GM18502 (cell line): ENCODE data around the gene PNMT.

Experiments
- ATAC-seq: cut with Tn5 transposase; IDR thresholded peaks from one replicate; pipeline ENCODE4 v1.9.1; 2021; ENCODE audit warnings: mild to moderate bottlenecking; ENCODE audit not compliant: unreplicated experiment, poor library complexity

PNMT gene

DNA sequence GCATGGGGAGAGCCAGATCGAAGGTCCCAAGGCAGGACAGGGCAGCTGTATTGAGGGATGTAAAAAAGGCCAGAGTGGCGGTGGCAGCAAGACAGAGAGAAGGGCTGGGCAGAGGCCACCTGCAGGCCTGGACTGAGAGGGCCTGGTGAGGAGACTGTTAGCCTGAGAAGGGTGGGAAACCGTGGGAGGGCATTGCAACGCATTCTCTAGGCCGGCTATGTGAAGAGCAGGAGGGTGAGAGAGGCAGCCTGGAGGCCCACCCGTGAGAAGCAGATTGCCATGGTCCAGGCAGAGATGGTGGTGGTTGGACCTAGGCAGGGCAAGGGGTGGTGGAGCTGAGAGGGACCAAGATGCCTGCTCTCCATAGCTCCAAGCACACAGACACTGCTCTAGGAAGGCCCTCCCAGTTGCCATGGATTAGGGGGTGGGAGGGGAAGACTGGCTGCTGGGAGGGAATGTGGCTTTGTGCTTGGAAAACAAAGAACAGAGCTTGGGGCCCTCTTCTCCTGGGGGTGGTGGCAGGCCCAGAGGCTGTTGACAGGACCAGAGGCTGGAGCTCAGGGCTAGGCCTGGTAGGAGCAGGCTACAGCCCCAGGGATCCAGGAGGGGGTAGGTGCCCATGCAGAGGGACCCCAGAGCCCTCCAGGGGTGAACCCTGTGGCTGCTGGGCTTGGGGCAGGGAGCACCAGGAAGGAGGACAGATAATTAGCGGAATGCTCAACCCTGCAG lies 15.5 kb upstream of the PNMT start:
- no peak for ATAC-seq

DNA sequence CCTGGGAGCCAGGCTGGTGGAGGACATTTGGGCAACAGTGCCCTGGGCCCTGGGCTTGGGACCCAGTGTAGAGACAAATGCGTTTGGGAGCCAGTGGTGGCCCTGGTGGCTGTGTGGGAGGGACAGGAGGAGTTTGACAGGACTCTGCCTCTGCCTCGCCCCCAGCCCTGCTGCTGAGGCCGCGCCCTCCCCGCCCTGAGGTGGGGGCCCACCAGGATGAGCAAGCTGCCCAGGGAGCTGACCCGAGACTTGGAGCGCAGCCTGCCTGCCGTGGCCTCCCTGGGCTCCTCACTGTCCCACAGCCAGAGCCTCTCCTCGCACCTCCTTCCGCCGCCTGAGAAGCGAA lies 15.0 kb upstream of the PNMT start:
- ATAC-seq: no peak

DNA sequence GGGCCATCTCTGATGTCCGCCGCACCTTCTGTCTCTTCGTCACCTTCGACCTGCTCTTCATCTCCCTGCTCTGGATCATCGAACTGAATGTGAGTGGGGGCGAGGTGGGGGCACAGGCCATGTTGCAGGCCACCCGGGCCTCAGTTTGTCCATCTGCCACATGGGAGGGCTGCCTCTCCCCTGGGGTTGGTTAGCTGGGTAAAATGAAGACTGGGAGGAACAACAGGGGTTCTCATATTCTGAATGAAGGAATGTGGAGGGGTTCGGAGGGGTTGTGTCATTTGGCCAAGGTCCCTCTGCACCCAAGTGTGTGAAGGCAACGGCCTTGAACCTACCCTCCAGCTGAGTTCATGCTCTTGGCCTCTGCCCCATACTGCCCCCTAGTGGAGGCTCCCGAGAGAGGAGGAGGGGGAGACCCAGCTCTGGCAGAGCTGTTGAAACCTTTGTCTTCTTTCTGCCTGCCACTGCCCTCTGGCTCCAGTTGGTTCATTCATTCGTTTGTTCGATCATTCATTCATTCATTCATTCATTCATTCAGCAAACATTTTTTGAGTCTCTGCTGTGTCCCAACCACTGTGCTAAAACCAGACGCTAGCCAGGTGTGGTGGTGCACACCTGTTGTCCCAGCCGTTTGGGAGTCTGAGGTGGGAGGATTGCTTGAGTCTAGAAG lies 14.5 kb upstream of the PNMT start:
- no peak for ATAC-seq

DNA sequence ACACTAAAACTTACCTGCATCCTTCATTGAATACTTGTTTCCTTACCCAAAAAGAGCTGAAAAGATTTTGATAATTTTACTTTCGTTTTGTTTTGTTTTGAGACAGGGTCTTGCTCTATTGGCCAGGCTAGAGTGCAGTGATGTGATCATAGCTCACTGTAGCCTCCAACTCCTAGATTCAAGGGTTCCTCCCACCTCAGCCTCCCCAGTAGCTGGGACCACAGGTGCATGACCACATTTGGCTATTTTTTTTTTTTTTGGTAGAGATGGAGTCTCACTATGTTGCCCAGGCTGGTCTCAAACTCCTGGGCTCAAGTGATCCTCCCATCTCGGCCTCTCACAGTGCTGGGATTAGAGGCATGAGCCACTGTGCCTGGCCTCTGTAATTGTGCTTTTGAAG lies 13.1 kb upstream of the PNMT start:
- no peak for ATAC-seq

DNA sequence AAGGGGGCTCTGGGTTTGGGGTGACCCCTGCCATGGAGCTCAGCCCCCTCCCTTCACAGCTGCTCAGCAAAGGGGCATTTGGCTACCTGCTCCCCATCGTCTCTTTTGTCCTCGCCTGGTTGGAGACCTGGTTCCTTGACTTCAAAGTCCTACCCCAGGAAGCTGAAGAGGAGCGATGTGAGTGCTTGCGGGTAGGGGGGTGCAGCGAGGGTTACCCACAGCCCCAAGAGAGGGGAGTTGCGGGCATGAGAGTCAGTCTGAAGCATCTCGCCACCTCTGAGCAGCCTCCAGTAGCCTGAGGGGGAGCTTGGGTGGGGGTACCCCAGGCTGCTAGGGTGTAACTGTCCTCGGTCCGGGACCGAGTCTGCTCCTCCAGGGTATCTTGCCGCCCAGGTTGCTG lies 9.9 kb upstream of the PNMT start:
- no peak for ATAC-seq

DNA sequence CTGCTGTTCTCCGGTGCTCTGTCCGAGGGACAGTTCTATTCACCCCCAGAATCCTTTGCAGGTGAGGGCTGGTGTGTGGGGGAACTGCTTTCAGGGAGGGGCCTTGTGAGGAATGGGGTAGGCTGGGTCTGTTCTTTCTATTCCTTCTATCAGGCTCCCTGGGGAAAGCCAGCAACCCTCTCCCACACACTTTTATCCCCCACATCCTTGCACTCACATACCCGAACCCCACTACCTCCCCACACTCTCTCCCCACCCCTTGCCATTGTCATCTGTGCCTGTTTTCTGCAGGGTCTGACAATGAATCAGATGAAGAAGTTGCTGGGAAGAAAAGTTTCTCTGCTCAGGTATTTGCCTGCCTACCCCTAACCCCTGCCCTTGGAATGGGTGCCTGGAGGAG lies 9.5 kb upstream of the PNMT start:
- ATAC-seq: no peak

DNA sequence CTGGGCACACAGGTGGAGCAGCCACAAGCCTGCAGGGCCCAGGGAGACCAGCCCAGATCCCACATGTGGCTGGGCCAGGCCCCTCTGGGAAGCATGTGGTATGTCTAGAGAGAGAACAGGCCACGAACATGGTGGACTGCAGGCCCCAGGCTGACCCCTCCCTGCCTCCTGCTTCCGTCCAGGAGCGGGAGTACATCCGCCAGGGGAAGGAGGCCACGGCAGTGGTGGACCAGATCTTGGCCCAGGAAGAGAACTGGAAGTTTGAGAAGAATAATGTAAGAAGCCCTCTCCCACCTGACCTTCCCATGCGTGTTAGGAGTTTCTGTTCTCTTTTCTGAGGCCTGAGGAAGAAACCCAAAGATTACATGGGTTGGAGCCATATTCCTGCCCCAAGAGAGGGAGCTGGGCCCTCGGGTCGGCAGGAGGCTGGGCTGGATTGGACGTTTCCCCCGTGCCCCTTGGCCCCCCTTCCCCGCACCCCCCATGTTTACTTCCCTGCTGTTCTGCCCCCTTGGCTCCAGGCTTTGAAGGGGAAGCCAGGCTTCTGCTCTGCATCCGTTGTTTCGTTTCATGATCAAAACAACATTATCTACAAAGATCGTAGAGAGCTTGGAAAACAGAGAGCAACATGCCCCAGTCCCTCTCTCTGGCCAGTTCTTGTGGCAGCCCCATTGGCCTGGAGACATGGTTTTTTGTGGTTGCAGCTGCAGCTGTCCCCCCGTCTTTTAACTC lies 8.8 kb upstream of the PNMT start:
- no peak for ATAC-seq

DNA sequence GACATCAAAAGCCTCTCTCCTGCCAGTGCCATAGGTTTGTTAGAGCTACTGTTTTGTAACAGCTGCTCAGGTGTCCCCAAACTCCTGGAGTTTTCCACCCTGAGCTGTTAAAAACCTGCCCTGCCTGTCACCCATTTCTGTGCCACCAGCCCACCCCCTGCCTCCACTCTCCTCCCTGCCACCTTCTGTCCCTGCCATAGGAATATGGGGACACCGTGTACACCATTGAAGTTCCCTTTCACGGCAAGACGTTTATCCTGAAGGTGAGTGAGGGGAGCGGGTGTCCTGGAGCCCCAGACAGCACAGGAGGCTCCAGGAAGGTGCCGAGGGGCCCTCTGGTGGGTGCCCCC lies 8.3 kb upstream of the PNMT start:
- ATAC-seq: no peak

DNA sequence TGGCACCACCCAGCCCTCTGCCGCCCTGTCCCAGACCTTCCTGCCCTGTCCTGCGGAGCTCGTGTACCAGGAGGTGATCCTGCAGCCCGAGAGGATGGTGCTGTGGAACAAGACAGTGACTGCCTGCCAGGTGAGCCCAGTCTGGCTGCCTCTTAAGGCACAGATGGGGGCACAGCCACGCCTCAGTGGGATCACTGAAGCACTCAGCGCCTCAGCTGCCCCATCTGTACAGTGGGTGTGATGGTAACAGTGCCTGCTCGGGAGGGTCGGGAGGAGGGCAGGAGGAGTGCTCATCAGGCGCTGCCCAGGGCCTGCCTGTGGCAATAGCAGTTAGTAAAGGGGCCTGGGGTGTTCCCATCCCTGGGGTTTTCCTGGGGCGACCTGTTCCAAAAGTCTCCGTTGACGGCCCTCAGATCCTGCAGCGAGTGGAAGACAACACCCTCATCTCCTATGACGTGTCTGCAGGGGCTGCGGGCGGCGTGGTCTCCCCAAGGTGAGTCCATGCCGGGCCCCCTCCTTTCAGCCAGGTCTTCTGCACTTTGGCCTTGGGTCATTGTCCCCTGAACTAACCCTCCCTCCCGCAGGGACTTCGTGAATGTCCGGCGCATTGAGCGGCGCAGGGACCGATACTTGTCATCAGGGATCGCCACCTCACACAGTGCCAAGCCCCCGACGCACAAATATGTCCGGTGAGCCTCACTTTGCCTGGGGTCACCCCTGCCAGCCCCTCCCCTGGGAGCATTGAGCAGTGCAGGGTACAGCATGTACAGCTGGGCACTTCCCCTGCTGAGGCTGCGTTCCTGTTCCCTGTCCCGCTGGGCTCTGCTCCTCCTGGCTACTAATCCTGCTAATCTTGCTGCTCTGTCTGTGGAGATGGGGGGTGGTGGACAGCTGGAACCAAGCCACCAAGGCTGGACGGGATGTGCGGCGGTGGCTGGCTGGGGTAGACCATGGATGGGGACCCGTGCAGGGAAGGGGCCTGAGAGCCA lies 7.6 kb upstream of the PNMT start:
- no peak for ATAC-seq

DNA sequence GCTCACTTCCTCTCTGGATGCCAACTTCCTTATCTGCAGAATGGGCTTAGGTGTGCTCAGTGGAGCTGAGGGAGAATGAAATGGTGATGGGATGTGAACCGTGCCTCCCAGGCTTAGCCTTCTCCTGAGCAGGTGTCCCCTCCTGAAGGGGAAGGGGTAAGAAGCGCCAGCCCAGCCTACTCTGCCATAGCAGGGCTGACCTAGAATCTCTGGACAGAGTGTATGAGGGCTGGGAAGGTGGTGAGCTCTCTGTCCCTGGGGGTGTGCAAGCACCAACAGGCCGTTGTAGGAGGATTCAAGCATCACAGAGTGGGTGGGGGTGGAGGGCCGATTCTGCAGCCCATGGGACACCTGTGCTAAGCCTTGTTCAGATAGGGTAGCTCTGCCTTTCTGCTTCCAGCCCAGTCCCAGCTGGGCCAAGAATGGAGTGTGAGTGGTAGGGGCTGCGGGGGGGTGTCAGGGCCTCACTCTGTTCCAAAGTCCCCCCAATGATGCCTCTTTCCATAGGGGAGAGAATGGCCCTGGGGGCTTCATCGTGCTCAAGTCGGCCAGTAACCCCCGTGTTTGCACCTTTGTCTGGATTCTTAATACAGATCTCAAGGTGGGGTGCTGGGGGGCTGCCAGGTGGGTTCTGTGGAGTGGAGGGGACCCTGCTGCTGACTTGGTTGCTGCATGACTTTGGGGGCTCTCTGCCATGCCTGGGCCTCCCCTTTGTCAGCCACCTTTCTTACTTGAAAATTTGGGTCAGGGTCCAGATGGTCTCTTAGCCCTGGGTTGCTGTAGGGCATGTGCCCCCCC lies 6.3 kb upstream of the PNMT start:
- ATAC-seq: no peak

DNA sequence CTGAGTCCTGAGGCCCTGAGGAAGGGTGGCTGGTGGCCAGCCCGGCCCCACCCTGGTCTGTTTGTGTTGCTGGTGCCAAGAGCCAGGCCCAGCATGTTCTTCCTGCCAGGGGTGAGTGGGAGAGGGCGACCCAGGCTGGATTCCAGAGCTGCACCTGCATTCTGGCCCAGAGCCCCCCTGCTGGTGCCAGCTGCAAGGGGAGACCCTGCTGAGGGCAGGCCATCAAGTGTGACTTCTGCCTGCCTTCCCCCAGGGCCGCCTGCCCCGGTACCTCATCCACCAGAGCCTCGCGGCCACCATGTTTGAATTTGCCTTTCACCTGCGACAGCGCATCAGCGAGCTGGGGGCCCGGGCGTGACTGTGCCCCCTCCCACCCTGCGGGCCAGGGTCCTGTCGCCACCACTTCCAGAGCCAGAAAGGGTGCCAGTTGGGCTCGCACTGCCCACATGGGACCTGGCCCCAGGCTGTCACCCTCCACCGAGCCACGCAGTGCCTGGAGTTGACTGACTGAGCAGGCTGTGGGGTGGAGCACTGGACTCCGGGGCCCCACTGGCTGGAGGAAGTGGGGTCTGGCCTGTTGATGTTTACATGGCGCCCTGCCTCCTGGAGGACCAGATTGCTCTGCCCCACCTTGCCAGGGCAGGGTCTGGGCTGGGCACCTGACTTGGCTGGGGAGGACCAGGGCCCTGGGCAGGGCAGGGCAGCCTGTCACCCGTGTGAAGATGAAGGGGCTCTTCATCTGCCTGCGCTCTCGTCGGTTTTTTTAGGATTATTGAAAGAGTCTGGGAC lies 5.5 kb upstream of the PNMT start:
- no peak for ATAC-seq

DNA sequence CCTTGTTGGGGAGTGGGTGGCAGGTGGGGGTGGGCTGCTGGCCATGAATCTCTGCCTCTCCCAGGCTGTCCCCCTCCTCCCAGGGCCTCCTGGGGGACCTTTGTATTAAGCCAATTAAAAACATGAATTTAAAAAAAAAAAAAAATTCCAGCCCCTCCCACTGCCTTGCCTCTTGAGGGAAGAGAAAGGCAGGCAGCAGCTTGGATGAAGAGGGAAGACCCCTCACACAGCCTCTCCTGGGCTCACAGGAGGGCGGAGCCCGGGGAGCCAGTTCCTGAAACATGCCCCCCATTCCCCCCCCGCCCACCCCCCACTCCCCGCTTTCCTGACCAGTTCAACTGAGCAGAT lies 4.9 kb upstream of the PNMT start:
- no peak for ATAC-seq

DNA sequence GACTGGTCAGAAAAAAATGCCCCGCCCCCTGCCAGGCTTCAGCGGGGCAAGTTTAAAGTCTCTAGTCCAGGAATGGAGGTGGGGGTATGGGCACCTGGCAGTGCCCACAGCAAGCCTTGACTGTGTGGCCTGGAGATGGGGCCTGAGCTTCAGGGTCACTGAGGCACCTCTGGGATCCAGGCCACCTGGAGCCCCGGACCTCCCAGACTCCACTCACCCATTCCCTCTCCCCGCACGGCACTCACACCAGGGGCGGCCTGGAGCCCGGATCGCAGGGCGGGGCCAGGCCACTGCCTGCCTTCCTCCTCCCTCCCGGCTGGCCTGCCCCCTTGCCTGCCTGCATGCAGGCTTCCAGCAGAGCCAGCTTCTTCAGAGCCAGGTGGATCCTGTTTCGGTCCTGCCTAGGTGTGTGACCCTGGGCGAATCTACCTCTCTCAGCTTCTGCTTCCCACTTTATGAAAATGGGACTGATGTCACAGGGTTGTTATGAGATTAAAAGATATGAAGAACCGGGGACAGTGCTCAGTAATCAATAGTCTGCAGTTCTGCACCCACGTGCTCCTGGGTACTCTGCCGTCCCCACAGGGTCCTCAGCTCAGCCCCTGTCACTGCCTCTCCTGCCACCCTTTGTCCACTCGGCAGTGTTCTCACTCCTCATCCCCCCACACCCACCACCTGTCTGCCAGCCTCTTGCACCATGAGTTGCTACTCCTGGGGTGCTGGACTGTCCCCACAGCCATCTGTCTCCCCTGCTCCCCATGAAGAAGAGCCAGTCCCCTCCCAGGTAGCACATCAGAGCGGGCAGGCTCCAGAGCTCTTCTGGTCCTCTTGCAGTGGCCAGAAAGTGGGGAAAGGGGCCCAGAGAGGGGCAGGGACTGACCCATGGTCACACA lies 4.3 kb upstream of the PNMT start:
- no peak for ATAC-seq

DNA sequence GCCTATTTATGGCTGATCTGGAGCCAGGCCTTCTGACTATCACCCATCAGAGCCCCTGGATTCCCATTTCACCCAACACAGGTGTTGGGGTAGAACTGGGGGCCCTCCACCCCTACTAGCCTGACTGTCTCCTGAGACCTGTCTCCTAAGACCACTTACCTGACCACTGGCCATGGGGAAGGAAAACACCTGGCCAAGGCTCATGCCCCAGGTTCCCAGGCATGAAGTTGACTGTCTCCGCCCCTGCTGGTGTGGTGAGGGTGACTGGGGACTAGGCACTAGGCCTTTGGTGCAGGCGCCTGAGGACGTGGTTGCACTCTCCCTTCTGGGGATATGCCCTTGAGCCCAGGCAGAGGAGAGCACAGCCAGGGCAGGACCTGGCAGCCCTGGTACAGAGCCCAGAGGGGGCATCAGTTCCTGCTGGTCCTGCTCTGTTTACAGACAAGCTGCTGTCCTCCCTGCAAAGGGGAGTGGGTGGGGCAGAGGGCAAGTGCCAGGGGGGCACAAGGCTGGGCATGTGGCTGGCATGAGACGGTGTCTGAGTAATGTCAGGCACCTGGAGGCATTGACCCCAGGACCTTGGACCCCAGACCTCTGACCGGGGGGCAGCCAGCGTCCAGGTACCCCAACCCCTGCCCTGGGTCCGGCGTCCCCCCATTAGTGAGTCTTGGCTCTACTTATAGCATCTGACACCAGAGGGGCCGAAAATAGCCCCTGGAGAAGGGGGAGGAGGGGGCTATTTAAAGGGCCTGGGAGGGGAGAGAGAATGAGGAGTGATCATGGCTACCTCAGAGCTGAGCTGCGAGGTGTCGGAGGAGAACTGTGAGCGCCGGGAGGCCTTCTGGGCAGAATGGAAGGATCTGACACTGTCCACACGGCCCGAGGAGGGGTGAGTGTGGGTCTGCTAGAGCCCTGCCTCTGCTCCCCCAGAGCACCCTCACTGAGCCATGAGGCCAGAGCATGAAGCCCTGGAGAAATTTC lies 3.4 kb upstream of the PNMT start, which contains the start of gene TCAP:
TCAP (plus strand) TSS at position 769 of the 981 bp plus-strand sequence; CDS start at position 780, 11 bp downstream.
- no peak for ATAC-seq

DNA sequence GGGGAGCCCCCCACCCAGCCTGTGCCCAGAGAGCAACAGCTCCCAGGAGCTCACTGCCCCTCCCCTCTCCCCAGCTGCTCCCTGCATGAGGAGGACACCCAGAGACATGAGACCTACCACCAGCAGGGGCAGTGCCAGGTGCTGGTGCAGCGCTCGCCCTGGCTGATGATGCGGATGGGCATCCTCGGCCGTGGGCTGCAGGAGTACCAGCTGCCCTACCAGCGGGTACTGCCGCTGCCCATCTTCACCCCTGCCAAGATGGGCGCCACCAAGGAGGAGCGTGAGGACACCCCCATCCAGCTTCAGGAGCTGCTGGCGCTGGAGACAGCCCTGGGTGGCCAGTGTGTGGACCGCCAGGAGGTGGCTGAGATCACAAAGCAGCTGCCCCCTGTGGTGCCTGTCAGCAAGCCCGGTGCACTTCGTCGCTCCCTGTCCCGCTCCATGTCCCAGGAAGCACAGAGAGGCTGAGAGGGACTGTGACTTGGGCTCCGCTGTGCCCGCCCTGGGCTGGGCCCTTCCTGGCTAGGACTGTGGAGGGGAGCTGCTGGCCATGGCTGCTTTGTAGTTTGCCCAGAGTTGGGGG lies 2.5 kb upstream of the PNMT start:
- ATAC-seq: no peak

DNA sequence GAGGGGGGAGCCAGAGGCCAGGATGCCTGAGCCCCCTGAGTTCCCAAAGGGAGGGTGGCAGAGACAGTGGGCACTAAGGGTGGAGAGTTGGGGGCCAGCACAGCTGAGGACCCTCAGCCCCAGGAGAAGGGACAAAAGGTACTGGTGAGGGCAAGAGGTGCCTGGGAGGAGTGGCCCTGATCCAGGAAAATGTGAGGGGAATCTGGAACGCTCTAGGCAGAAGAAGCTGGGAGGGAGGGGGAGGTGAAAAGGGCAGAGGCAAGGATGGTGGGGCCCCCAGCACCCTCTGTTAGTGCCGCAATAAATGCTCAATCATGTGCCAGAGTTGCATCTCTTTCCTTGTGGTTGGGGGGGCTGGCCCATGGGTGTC lies 2.0 kb upstream of the PNMT start:
- no peak for ATAC-seq
